IPS DF 19.7 (cell line): Measurements from ENCODE around the gene CLEC16A.

Experiments
- DNase-seq: peaks from one replicate; pipeline ENCODE4 v3.0.0-alpha.2; 2013; ENCODE audit warnings: low read depth, low spot score

The CLEC16A gene

GRCh38 chr16:11175787-11176341, 231.5 kb downstream of the CLEC16A start:
- DNase-seq = no peak

DNA sequence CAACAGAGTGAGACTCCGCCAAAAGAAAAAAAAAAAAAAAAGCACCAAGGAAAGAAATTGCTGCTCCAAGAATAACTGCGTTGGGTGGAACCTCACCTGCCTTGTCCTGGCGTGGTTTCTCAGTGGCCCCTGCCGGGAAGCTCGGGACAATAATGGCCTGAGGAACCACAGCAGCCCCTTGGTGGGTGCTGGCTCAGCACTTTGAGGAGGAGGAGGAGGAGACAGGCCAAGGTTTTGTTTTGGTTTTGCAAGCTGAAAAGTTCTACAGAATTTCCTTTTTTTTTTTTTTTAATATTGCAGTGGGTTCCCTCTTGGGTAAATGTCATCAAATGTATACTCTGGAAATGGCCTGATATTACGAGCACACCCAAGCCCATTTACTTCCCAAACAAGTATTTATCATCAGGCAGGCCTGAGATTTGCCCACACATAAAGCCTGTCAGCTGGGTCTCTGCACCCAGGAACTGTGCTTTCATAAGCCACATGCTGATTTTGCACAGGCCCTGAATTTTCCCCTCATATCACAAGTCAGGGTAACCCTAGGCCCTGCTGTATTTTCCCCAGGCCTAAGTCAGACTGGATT, 233.3 kb downstream of the CLEC16A start:
- DNase-seq = no peak

DNA sequence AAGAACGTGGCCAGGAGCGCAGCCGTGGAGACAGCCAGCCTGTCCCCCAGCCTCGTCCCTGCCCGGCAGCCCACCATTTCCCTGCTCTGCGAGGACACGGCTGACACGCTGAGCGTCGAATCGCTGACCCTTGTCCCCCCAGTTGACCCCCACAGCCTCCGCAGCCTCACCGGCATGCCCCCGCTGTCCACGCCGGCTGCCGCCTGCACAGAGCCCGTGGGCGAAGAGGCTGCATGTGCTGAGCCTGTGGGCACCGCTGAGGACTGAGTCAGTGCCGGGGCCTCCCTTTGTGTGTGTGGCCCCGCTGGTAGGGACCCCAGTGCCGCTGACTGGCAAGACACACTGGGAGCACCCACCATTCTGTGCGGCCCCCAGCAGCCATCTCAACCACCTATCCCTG, 234.1 kb downstream of the CLEC16A start:
- DNase-seq = no peak

- no peak for DNase-seq
Measured at GRCh38 chr16:11179574-11179973, 235.2 kb downstream of the CLEC16A start.

DNA sequence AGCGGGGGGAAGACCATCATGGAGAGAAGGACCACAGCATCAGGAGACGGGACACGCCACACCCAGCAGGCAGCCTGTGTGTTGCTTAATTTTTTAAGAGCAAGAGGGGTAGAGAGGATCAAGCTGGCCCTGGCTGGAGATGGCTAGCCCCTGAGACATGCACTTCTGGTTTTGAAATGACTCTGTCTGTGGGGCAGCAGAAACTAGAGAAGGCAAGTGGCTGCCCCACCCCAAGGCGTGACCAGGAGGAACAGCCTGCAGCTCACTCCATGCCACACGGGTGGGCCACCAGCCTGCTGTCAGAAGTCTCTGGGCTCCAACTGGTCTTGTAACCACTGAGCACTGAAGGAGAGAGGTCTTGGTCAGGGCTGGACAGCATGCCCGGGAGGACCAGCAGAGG, 236.1 kb downstream of the CLEC16A start:
- no peak for DNase-seq

DNA sequence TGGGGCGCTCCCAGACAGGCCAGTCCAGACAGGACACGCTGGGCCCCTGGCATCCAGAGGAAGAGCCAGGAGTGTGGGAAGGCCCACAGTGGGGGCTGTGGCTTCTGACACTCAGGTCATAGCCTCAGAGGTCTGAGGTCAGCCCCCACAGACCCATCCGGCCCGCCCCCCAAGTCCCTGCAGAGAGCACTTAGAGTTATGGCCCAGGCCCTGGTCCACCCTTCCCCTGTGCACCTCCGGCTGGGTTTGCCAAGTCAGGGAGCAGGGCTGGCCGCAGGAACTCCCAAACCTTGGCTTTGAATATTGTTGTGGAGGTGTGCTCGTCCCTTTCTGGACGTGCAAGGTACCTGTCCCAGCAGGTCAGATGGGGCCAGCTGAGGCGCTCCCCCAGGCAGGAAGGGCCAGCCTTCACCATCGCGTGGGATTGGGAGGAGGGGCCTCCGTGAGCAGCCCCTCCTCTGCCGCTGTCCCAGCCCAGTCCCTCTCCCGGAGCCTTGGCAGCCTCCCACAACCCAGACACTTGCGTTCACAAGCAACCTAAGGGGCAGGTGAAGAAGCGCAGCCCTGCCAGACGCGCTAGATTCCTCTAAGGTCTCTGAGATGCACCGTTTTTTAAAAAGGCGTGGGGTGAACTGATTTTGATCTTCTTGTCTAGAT, 237.0 kb downstream of the CLEC16A start:
- no peak for DNase-seq

GRCh38 chr16:11181899-11182279, 237.5 kb downstream of the CLEC16A start:
- no peak for DNase-seq

DNA sequence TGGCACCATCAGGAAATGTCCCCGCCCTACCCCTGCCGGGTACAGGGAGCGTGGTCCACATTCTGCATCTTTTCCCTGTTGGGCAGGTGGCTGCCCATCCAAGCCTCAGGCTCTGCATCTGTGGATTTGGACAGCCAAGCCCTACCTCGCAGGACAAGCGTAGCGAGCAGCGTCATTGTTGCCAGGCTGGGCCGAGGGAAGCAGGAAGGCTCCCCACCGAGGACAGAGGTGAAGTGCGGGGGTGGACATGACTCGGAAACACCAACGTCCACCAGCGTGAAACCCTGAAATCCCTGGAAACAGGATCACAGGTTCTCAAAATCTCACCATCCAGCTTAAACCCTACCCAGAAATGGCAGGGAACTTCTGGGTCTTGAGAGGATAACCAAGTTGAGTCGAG, 238.0 kb downstream of the CLEC16A start:
- no peak for DNase-seq

- DNase-seq = no peak
Measured at GRCh38 chr16:11183035-11183812, 238.9 kb downstream of the CLEC16A start.

DNA sequence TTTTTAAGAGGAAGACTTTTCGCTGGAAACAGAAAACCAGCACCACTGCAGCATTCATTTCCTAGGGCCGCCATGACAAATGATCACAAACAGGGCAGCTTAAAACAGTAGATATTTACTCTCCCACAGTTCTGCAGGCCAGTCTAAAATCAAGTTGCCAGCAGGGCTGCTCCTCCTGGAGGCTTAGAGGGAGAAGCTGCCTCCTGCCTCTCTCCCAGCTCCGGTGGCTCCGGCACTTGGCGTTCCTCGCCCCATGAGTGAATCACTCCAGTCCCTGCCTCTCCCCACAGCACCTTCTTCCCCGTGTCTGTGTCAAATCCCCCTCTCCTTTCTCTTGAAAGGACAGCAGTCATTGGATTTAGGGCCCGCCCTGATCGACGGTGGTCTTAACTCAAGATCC, 239.6 kb downstream of the CLEC16A start:
- DNase-seq = no peak

DNA sequence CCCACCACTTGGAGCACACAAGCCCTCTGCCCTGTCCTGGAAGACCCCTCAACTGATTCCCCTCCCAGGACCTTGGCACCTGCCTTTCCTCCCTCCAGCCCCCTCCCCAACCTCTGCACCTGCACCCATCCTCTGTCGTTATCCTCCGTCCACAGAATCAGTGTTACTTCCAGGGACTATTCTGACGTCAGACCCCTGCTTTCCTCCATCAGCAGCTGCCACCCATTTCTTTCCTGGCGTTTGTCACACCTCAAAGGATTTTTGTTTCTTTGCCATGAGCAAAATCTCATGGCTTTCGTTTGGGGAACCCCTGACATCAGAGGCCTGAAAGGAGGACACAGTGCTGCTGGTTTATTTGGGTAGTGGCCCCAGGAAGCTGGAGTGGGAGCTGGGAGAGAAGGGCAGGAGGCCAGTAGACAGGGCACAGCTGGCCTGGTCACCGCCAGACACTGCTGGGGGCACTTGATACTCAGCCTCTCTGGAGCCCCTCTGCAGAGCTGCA, 243.2 kb downstream of the CLEC16A start:
- DNase-seq = no peak

DNA sequence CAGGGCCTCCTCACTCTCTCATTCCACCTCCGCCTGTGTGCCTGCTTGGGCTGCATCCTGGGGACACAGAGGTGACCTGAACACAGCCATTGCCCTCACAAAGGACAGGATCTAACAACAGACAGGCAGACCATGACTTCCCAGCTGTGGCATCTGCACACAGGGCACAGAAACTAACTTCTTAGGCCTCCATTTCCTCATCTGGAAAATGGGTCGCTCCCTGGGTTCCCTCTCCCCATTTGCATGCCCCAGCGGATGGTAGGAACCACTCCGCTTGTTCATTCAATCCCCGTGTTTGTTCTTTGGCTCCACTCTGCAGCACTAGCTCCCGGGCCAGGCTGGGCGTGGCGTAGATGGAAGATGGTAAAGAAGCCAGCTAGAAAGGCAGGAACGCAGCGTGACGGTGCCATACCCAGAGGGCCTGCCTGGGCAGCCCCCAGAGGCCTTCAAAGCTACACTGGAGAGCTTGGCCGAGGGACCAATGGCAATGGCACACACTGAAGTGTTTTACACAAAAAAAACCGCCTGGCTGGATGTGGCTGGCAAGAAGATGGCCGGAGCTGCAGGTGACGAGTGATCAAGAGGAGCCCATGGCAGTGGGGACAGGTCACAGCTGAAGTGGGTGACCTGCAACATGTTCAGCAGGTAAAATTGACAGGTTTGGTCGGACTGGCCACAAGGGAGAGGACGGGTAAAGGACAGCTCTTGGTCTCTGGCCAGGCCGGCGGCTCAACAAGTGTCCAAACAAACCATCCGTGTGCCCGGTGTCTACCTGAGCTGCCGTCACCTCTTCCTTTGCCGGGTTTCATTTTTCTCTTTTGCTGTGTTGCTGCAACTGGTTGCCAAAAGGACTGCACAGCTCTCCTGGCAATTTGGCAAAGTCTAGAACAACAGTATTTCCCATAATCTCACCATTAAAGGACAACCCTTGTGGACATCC, 244.7 kb downstream of the CLEC16A start:
- DNase-seq = no peak

- no peak for DNase-seq
Measured at GRCh38 chr16:11190588-11191560, 246.5 kb downstream of the CLEC16A start.

- no peak for DNase-seq
Measured at GRCh38 chr16:11191665-11192064, 247.3 kb downstream of the CLEC16A start.

- no peak for DNase-seq
Measured at GRCh38 chr16:11193494-11193893, 249.1 kb downstream of the CLEC16A start.

DNA sequence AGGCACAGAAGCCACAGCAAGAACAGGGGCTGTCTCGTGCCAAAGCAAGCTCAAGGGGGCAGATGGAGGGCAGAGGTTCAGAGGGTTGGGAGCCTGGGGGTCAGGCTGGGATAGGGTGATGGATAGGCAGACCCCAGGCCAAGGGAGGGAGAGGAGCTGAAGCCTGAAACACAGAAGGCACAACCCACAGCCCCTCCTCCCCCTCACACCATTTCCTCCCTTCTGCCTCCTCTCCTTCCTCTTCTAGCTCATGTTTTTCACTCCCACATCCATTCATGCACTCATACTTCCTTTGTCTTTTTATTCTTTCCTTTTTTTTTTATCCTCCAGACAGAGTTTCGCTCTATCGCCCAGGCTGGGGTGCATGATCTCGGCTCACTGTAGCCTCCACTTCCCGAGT, 250.5 kb downstream of the CLEC16A start:
- no peak for DNase-seq

GRCh38 chr16:11196286-11196828, 252.0 kb downstream of the CLEC16A start:
- DNase-seq = no peak

DNA sequence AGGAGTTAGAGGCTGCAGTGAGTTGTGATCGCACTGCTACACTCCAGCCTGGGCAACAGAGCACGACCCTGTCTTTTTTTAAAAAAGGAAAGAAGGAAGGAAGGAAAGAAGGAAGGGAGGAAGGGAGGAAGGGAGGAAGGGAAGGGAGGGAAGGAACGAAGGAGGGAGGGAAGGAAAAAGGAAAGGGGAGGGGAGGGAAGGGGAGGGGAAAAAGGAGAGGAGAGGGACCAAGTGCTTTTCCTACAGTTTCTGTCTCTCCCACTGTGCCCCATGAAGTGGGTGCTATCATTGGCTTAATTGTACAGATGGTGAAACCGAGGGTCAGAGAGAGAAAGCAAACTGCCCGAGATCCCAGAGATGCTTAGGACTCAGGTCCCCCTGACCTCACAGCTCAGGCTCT, 254.0 kb downstream of the CLEC16A start:
- DNase-seq = no peak

GRCh38 chr16:11198828-11199227, 254.5 kb downstream of the CLEC16A start:
- no peak for DNase-seq

- no peak for DNase-seq
Measured at GRCh38 chr16:11200592-11200991, 256.2 kb downstream of the CLEC16A start.
